PC-3 (cell line): ENCODE results near the gene NFAT5. TPM values are rescaled to one million over a fixed set of nuclear protein-coding genes. Genes with fewer than 3 reads are reported as not detected.

Experiments used
- ATAC-seq: fragments of 200-7000 bp; cut with Tn5 transposase; 2 replicates; pipeline ENCODE4 v1.9.1; 2020; ENCODE audit warnings: mild to moderate bottlenecking, moderate library complexity
- BruUV-seq: library from RNA; stranded (reverse); fragments of 400-500 nt; replicated peaks from 2 replicates; lab custom pipeline; 2021; lab: Mats Ljungman, UMichigan
- CTCF ChIA-PET: fragments of 300-600 bp; sonication (Branson Sonifier 250); formaldehyde crosslinking; loops from one replicate; lab custom pipeline; 2022; ENCODE audit warnings: antibody characterized with exemption; lab: Charles Lee
- POLR2A ChIA-PET: fragments of 300-600 bp; sonication (Branson Sonifier 250); formaldehyde crosslinking; loops from one replicate; lab custom pipeline; 2022; ENCODE audit warnings: antibody characterized with exemption; ENCODE audit not compliant: unreplicated experiment; lab: Charles Lee
- DNase-seq: peaks from one replicate; pipeline ENCODE4 v3.0.0-alpha.2; 2015
- H2AFZ ChIP-seq: fragments of 300-600 bp; sonication (generic); 2 replicates; pipeline ENCODE4 v1.6.0; 2016; ENCODE audit warnings: antibody characterized with exemption, low read length
- H3F3A ChIP-seq: fragments of 300-600 bp; sonication (generic); one replicate; pipeline ENCODE4 v1.6.0; 2017; ENCODE audit warnings: antibody characterized with exemption, low read length, control low read depth, mild to moderate bottlenecking; ENCODE audit not compliant: unreplicated experiment
- H3K27ac ChIP-seq: fragments of 300-600 bp; sonication (generic); 2 replicates; pipeline ENCODE4 v1.5.1; 2016; ENCODE audit warnings: mild to moderate bottlenecking, low read length
- H3K27me3 ChIP-seq: fragments of 300-600 bp; sonication (generic); 2 replicates; pipeline ENCODE4 v1.6.1; 2016; ENCODE audit warnings: low read length, mixed read lengths
- H3K36me3 ChIP-seq: fragments of 300-600 bp; sonication (generic); 2 replicates; pipeline ENCODE4 v1.6.1; 2016; ENCODE audit warnings: low read depth, mixed run types, low read length, mixed read lengths
- H3K4me1 ChIP-seq: fragments of 300-600 bp; sonication (generic); 2 replicates; pipeline ENCODE4 v1.5.1; 2016; ENCODE audit warnings: low read length; ENCODE audit not compliant: insufficient read depth
- H3K4me2 ChIP-seq: fragments of 300-600 bp; sonication (generic); 2 replicates; pipeline ENCODE4 v1.6.0; 2016; ENCODE audit warnings: low read length
- H3K4me3 ChIP-seq: fragments of 300-600 bp; sonication (generic); 2 replicates; pipeline ENCODE4 v1.5.1; 2016; ENCODE audit warnings: mild to moderate bottlenecking, low read length, mixed read lengths
- H3K79me2 ChIP-seq: fragments of 300-600 bp; sonication (generic); 2 replicates; pipeline ENCODE4 v1.6.1; 2017; ENCODE audit warnings: low read length, mixed read lengths
- H3K9ac ChIP-seq: fragments of 300-600 bp; sonication (generic); 2 replicates; pipeline ENCODE4 v1.6.0; 2016; ENCODE audit warnings: mild to moderate bottlenecking, low read length
- H3K9me2 ChIP-seq: fragments of 300-600 bp; sonication (generic); replicated peaks from 2 replicates; pipeline ENCODE4 v1.6.1; 2016; ENCODE audit warnings: mixed run types, low read length, mixed read lengths
- H3K9me3 ChIP-seq: fragments of 300-600 bp; sonication (generic); 2 replicates; pipeline ENCODE4 v1.6.1; 2016; ENCODE audit warnings: low read length, mixed read lengths
- H4K20me1 ChIP-seq: fragments of 300-600 bp; sonication (generic); 2 replicates; pipeline ENCODE4 v1.6.1; 2016; ENCODE audit warnings: low read length, mixed read lengths
- CTCF ChIP-seq: fragments of 300-600 bp; sonication (generic); conservative IDR thresholded peaks from 2 replicates; pipeline ENCODE4 v1.5.1; 2017; ENCODE audit warnings: antibody characterized with exemption, low read depth, mild to moderate bottlenecking, low read length
- EZH2 ChIP-seq: fragments of 300-600 bp; sonication (generic); IDR thresholded peaks from one replicate; pipeline ENCODE4 v1.6.1; 2017; ENCODE audit warnings: antibody characterized with exemption, mild to moderate bottlenecking, low read length; ENCODE audit not compliant: unreplicated experiment
- EZH2phosphoT487 ChIP-seq: fragments of 300-600 bp; sonication (generic); IDR thresholded peaks from 2 replicates; pipeline ENCODE4 v1.6.1; 2018; ENCODE audit warnings: mild to moderate bottlenecking, antibody characterized with exemption, low read length, borderline replicate concordance
- intact Hi-C: fragments of 100-400 bp; cut with micrococcal nuclease; formaldehyde crosslinking; loops from 2 replicates; pipeline ENCODE4 v1.9.0; 2023
- total RNA-seq: library from RNA; depleted of rRNA; stranded (reverse); fragments of >200 nt; gene quantifications from 2 replicates; pipeline ENCODE4 v1.2.3, GENCODE V29; 2014

NFAT5 gene
- total RNA-seq, 1 experiment from 2014 or later: 11.4 TPM

GRCh38 chr16:69589434-69590269, 23.9 kb downstream of the NFAT5 start:
- no peaks in the 10 kb centered on the region for H3K27me3 ChIP-seq
- no peaks in the 10 kb centered on the region for H3F3A ChIP-seq
- H3K36me3 ChIP-seq: no peaks in the 10 kb centered on the region
- H2AFZ ChIP-seq: no peak overlapping the region
- BruUV-seq: no TSS peak
- no peak for ATAC-seq
- no peaks in the 10 kb centered on the region for H4K20me1 ChIP-seq
- no peak overlapping the region for H3K9ac ChIP-seq
- ChIA-PET CTCF (no interaction called here), POLR2A (no interaction called here)
- TF ChIP-seq EZH2 (no peak), EZH2phosphoT487 (no peak), CTCF (no peak)
- DNase-seq: no peak
- peaks cover 57% of the 10 kb centered on the region for H3K79me2 ChIP-seq
- no peak overlapping the region for H3K27ac ChIP-seq
- intact Hi-C loops: no loop called here
- no peak overlapping the region for H3K4me3 ChIP-seq
- H3K9me2 ChIP-seq: no peaks in the 10 kb centered on the region
- no peaks in the 10 kb centered on the region for H3K9me3 ChIP-seq
- no peak overlapping the region for H3K4me2 ChIP-seq
- no peaks in the 10 kb centered on the region for H3K4me1 ChIP-seq

GRCh38 chr16:69590590-69590989, 24.8 kb downstream of the NFAT5 start:
- CTCF ChIA-PET: no interaction called here

More at GRCh38 chr16:69590590-69590989, 24.8 kb downstream of the NFAT5 start:
- no peaks in the 10 kb centered on the region for H3K9me3 ChIP-seq
- DNase-seq (no peak), ATAC-seq (no peak)
- no peaks in the 10 kb centered on the region for H3K36me3 ChIP-seq
- no peak overlapping the region for H3K9ac ChIP-seq
- no peak overlapping the region for H2AFZ ChIP-seq
- H3K4me1 ChIP-seq: peaks cover 5% of the 10 kb centered on the region; the same call in 1 of the 2 replicates
- no peaks in the 10 kb centered on the region for H3K9me2 ChIP-seq
- no peaks in the 10 kb centered on the region for H3F3A ChIP-seq
- intact Hi-C loops: no loop called here
- no peak overlapping the region for H3K27ac ChIP-seq
- no peak overlapping the region for H3K4me3 ChIP-seq
- no peaks in the 10 kb centered on the region for H3K27me3 ChIP-seq
- peaks cover 59% of the 10 kb centered on the region for H3K79me2 ChIP-seq
- TF ChIP-seq CTCF (no peak), EZH2 (no peak), EZH2phosphoT487 (no peak)
- no TSS peak for BruUV-seq
- no peak overlapping the region for H3K4me2 ChIP-seq
- POLR2A ChIA-PET: no interaction called here
- H4K20me1 ChIP-seq: no peaks in the 10 kb centered on the region
